Stomach smooth muscle (tissue), 2 donors: ENCODE results near the gene TRIM10.

Experiments
- H3K27ac ChIP-seq: one replicate; pipeline ENCODE4 v1.7.0; 2013; ENCODE audit warnings: mild to moderate bottlenecking, low read length, inconsistent platforms
- H3K27me3 ChIP-seq, 2 donors: one replicate each; pipeline ENCODE4 v1.7.0; 2013; ENCODE audit warnings: low read length in 2 of 2; ENCODE audit not compliant: insufficient read depth in 2 of 2, control insufficient read depth in 1 of 2
- H3K36me3 ChIP-seq, 2 donors: one replicate each; pipeline ENCODE4 v1.7.0; 2013; ENCODE audit warnings: low read length in 2 of 2; ENCODE audit not compliant: control insufficient read depth in 2 of 2, insufficient read depth in 2 of 2
- H3K4me1 ChIP-seq: one replicate; pipeline ENCODE4 v1.7.0; 2013; ENCODE audit warnings: low read length; ENCODE audit not compliant: control insufficient read depth, insufficient read depth
- H3K4me3 ChIP-seq, 2 donors: one replicate each; pipeline ENCODE4 v1.7.0; 2013; ENCODE audit warnings: low read length in 2 of 2
- H3K9ac ChIP-seq, 2 donors: one replicate each; pipeline ENCODE4 v1.7.0; 2013; ENCODE audit warnings: low read length in 2 of 2, mild to moderate bottlenecking in 1 of 2
- H3K9me3 ChIP-seq, 2 donors: one replicate each; pipeline ENCODE4 v1.7.0; 2013; ENCODE audit warnings: low read length in 2 of 2; ENCODE audit not compliant: control insufficient read depth in 2 of 2
- donor health status: healthy.
- donor health status: Pancreatic carcinoma.

The TRIM10 gene, protein sequence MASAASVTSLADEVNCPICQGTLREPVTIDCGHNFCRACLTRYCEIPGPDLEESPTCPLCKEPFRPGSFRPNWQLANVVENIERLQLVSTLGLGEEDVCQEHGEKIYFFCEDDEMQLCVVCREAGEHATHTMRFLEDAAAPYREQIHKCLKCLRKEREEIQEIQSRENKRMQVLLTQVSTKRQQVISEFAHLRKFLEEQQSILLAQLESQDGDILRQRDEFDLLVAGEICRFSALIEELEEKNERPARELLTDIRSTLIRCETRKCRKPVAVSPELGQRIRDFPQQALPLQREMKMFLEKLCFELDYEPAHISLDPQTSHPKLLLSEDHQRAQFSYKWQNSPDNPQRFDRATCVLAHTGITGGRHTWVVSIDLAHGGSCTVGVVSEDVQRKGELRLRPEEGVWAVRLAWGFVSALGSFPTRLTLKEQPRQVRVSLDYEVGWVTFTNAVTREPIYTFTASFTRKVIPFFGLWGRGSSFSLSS

DNA sequence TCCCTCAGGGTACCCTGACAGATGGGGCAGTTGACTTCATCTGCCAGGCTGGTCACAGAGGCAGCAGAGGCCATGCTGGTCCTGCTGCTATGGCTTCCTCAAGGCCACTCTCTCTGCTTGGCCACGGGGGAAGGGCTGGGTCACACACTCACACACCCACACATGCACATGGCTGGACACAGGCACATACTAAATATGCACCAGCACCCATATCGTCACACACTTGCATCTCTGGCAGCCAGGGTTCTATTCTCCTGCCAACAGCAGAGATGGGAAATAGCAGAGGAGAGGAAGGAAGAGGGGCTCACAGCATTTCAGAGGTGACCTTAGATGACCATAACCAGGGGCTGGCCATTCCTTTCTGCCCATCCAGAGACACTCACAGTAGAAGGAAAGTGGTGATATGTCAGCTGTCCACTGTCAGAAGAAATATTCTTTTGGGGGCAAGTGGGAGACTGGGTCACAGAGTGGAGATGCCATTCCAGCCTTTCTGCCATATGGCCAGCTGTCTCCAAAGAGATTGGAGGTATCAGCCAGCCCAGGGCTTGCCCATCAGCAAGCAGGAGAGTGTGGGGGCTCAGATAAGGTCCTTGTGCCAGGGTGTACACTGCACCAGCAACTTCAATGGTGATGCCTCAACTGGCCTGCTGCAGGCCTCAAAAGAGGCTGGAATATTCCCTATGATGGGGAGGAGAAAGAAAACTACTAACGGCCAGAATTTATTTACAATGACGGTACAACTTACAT is at the start of gene TRIM10:
Gene TRIM10 (minus strand): TSS at position 427 of the 747 bp plus-strand sequence. CDS start 353 bp downstream, at position 74.
- no peak within 1 kb of the TSS for H3K4me3 ChIP-seq
- no peak within 1 kb of the TSS for H3K9ac ChIP-seq
- H3K9me3 ChIP-seq: no peaks in the 10 kb centered on the region
- no peaks in the 10 kb centered on the region for H3K4me1 ChIP-seq
- H3K27ac ChIP-seq: no peak within 1 kb of the TSS
- no peaks in the 10 kb centered on the region for H3K36me3 ChIP-seq
- peaks cover 0 to 15% of the 10 kb centered on the region in 2 donors for H3K27me3 ChIP-seq

DNA sequence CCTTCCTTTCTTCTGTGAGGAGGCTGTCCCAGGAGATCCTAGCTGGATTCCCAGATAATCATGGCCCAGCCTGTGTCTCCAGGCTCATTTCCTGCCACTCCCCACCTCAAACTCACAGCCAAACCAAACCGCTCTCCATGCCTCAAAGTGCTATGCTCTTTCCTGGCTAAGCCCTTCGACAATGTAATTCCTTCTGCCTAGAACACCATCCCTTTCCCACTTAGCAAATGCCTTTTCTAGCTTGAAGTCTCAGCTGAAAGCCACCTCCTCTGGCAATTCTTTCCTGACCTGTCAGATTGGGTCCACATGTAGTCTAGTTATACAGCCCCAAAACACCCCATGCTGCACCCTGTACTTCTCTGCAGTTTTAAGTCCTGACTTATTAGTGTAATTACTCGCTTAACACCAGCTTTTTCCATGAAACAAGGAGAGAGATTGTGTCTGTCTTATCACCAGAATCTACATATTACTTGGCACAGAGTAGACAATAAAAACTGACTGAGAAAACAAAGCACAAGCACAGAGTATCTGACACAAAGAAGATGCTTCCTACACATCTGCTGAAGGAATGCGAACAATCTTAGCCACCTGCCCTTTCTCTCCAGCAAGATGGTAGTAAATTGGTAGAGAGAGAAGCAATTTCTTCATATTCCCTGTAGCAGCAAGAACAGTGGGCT is 46.7 kb upstream of the TRIM10 start:
- Histone ChIP-seq H3K36me3 (peaks cover 2% of the 10 kb centered on the region in 2 donors), H3K27ac (peak overlapping the region; percentile 37), H3K4me1 (peaks cover 32% of the 10 kb centered on the region), H3K27me3 (no peaks in the 10 kb centered on the region), H3K9me3 (no peaks in the 10 kb centered on the region), H3K4me3 (no peak overlapping the region), H3K9ac (peak overlapping the region in 1 of 2 donors; percentile 29)

DNA sequence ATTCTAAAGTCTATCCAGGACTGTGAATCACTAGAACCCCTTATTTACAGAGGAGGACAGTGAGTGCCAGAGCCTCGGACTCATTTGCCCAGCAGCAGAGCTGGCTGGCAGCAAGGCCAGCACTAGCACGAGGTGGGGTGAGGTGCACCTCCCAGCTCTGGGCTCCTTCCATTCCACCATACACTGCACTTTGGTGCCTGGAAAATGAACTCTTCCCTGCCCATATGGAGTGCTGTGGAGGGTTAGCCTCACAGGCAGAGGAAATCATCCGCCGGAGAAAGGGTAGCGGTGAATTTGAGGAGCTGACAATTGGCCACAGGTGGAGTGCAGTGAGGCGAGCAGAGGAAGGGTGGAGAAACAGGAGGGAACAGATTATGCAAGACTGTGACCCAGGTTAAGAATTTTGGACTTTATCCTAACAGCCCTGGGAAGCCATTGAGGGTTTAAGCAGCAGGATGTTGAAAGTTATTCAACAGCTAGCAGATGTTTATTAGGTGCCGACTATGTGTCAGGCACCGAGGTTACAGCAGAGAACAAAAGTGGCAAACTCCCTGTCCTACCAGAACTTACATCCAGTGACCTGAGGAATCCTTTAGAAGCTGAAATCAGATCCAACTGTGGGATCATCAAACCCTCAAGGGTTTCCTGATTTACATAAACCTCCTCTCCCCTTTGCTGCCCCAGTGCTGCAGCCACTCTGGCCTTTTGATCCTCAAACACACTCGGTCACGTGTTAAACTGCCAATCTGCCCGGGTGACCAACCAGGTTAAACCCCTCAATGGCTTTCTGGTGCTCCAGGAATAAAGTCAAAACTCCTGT is 46.0 kb upstream of the TRIM10 start:
- Histone ChIP-seq H3K9me3 (no peaks in the 10 kb centered on the region), H3K36me3 (peaks cover 2% of the 10 kb centered on the region in 2 donors), H3K27ac (peak overlapping the region; percentile 37), H3K4me3 (peak overlapping the region in 1 of 2 donors; percentile 8), H3K27me3 (no peaks in the 10 kb centered on the region), H3K9ac (no peak overlapping the region), H3K4me1 (peaks cover 32% of the 10 kb centered on the region)

DNA sequence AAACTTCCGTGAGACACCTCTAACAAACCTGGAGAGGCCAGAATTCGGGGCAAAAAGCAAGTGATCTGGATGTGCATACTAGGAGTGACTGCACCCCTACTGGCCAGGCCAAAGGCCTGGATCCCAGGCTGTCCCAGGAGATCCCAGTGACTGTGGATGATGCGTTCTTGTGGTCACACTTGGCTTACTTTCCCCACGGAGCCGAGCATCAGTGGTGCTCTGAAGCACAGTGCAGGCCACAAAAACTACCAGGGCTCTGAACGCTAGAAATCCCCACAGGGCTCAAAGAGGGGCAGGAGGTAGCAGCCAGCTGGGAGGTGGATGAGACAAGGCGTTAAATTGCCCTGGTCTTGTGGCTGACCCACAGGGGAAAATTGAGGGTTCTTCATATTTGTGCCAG is 45.1 kb upstream of the TRIM10 start:
- no peak overlapping the region for H3K27ac ChIP-seq
- peaks cover under 1 to 4% of the 10 kb centered on the region in 2 donors for H3K36me3 ChIP-seq
- peaks cover 24% of the 10 kb centered on the region for H3K4me1 ChIP-seq
- no peaks in the 10 kb centered on the region for H3K27me3 ChIP-seq
- no peak overlapping the region for H3K4me3 ChIP-seq
- no peak overlapping the region for H3K9ac ChIP-seq
- no peaks in the 10 kb centered on the region for H3K9me3 ChIP-seq

DNA sequence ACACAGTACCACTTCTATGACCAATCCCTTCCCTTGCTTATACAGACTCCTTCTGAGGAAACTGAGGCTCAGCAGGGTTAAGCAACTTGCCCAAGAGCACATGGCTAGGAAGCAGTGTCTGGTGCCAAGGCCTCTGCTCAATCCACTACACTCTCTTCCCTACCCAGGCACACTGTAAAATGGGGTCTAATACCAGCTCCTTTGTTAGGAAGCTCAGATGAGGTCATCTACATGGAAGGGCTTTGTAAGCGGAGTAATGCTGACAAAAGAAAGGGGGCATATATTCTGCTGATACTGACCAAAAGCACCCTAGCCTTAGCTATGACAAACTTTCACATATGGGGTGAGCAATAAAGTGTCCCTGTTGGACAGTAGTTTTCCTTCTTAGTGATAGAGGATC is 43.1 kb upstream of the TRIM10 start:
- Histone ChIP-seq H3K4me1 (peaks cover 19% of the 10 kb centered on the region), H3K27me3 (no peaks in the 10 kb centered on the region), H3K27ac (no peak overlapping the region), H3K4me3 (no peak overlapping the region), H3K36me3 (peaks cover 8 to 15% of the 10 kb centered on the region in 2 donors), H3K9me3 (no peaks in the 10 kb centered on the region), H3K9ac (no peak overlapping the region)

DNA sequence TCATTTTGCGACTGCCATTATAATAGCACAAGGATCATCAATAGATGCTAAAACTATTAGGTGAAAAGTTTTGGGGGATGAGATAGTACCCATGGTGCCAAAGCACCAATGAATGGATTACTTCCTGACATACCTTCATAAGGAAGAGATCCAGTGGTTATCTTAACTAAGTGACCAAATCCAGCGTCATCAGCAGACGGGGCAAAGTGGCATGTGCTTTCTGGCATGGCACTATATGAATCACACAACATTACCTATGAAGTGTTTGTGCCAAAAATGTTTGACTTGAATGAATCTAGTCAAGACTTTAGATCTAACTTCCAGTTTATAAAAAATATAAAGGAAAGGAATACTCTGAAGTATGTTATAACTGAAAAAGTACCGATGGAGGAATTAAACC is 41.4 kb upstream of the TRIM10 start:
- H3K4me3 ChIP-seq: no peak overlapping the region
- no peaks in the 10 kb centered on the region for H3K9me3 ChIP-seq
- H3K27me3 ChIP-seq: no peaks in the 10 kb centered on the region
- H3K36me3 ChIP-seq: peaks cover 26 to 29% of the 10 kb centered on the region in 2 donors
- no peak overlapping the region for H3K9ac ChIP-seq
- H3K4me1 ChIP-seq: peaks cover 14% of the 10 kb centered on the region
- H3K27ac ChIP-seq: no peak overlapping the region

DNA sequence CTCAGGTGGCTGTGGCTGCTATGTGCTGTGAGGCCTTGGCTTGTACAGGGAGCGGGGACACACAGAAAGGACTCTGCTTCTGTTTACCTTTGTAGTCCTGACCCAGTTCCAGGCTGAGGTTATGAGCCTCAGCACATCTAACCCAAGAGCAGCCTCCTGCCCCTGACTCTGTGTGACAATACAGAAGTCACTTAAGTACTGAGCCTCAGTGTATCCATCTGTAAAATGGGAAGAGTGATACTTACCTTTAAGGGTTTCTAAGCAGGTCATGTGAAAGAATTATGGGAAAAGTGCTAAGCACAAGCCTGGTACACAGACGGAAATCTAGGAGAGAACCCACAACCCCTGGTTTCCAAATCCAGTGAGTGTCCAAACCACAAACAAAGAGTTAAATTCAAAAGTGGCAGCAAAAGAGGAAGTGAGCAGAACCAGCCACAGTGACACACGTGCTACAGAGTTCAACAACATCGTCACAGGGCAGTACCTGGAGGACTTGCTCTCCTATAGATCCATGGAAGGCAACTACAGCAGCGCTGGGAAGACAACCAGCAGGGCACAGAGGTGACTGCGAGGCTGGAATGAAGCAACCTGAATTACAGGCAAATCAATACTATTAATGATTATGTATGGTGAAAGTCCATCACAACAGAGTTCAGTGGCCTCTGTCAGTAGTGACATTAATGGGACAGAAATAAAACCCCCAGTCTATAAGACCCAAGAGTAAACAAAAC is 39.7 kb upstream of the TRIM10 start:
- Histone ChIP-seq H3K27ac (no peak overlapping the region), H3K9ac (no peak overlapping the region), H3K4me1 (no peaks in the 10 kb centered on the region), H3K36me3 (peaks cover 38 to 42% of the 10 kb centered on the region in 2 donors), H3K9me3 (no peaks in the 10 kb centered on the region), H3K4me3 (no peak overlapping the region), H3K27me3 (no peaks in the 10 kb centered on the region)

DNA sequence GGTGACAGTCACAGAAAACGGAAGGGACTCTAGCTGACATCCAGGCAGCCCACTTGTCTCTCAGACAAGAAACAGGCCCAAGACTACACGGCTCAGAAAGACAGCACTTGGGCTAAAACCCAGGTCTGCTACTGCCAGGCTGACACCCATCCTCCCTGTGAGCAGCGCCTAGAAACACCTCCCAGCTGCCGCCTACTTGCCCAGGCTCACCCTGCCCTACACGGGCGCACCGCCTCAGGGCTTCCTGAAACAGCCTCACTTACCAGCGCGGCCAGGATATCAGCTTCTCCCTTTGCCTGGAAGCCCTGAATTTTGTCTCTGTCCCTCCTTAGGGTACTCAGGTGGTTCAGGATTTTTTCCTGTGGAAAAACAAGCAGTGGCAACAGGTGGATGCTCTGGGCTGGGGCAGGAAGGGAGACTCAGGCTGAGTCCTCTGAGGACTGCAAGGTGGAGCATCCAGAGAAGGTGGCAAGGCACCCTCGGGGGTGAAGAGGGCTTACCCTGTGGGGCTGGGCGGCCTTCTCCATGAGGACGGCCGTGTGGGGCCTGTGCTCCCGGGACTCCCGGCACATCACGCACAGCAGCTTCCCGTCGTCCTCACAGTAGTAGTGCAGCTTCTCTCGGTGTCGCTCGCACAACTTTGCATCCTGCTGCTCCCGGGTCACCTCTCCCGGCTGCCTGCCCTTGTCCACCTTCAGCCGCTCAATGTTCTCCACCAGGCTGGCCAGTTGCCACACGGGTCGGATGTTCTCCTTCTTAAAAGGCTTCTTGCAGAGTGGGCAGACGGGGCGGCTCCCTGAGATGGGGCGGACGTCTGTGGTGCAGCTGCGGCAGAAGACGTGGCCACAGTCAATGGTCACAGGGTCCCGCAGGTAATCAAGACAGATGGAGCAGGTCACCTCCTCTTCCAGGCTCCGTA is 37.4 kb upstream of the TRIM10 start:
- Histone ChIP-seq H3K9ac (no peak overlapping the region), H3K4me3 (no peak overlapping the region), H3K27ac (no peak overlapping the region), H3K36me3 (peaks cover 39 to 53% of the 10 kb centered on the region in 2 donors), H3K4me1 (peaks cover 2% of the 10 kb centered on the region), H3K9me3 (no peaks in the 10 kb centered on the region), H3K27me3 (no peaks in the 10 kb centered on the region)

DNA sequence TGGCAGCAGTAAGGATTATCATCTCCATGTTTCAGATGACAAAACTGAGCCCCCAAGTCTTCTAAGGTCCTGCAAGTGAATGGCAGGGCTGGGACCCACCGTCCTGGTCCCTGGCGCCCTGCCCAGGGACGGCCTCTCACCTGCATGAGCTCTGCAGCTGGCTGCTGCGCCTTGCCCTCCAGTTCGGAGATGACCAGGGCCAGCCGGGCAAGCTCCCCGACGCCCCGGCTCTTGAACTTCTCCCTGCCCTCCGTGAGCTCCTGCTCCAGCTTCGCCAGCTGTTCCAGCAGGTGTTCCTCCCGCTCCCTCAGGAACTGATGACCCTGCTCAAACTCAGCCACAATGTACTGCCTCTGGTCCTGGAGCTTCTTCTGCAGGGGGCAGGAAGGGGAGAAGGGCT is 35.4 kb upstream of the TRIM10 start:
- peaks cover 2% of the 10 kb centered on the region for H3K4me1 ChIP-seq
- no peak overlapping the region for H3K9ac ChIP-seq
- no peaks in the 10 kb centered on the region for H3K27me3 ChIP-seq
- peaks cover 43 to 60% of the 10 kb centered on the region in 2 donors for H3K36me3 ChIP-seq
- H3K4me3 ChIP-seq: no peak overlapping the region
- no peaks in the 10 kb centered on the region for H3K9me3 ChIP-seq
- no peak overlapping the region for H3K27ac ChIP-seq
